B cell (primary cell): Measurements from ENCODE around the gene NPEPPS. TPM values are rescaled to one million over a fixed set of nuclear protein-coding genes. Genes with fewer than 3 reads are reported as not detected.

Experiments
- ATAC-seq: fragments of 200-7000 bp; cut with Tn5 transposase; one replicate; pipeline ENCODE4 v1.10.0; 2021; ENCODE audit warnings: low read depth, mild to moderate bottlenecking, moderate number of reproducible peaks, moderate library complexity
- CTCF ChIA-PET: fragments of 350-600 bp; sonication (Branson Sonifier 250); formaldehyde crosslinking; loops from one replicate; lab custom pipeline; 2021; ENCODE audit warnings: antibody characterized with exemption, inconsistent platforms; lab: Charles Lee
- POLR2A ChIA-PET: fragments of 350-600 bp; sonication (Branson Sonifier 250); formaldehyde crosslinking; loops from one replicate; lab custom pipeline; 2021; ENCODE audit warnings: antibody characterized with exemption; lab: Charles Lee
- DNase-seq: peaks from one replicate; pipeline ENCODE4 v3.0.0; 2013
- H2AFZ ChIP-seq: 2 replicates; pipeline ENCODE4 v1.6.1; 2012; ENCODE audit warnings: mild to moderate bottlenecking, low read depth, low read length; ENCODE audit not compliant: insufficient read depth, poor library complexity, severe bottlenecking
- H3K27ac ChIP-seq, 2 donors: 1 replicate in 1 of 2; 2 replicates in 1 of 2; pipeline ENCODE4 v1.5.1; 2012 to 2013; ENCODE audit warnings: low read length in 2 of 2, mild to moderate bottlenecking in 2 of 2, moderate library complexity in 1 of 2
- H3K27me3 ChIP-seq, 4 experiments: fragments of 200-600 bp in 1 of 4; sonication (generic) in 1 of 4; replicated peaks in 1 of 4; 1 replicate in 2 of 4; 2 replicates in 2 of 4; pipeline versions ENCODE4 v1.6.1 to v1.7.0; 2013 to 2016; ENCODE audit warnings: low read length in 3 of 4, mild to moderate bottlenecking in 2 of 4, mixed read lengths in 1 of 4, moderate library complexity in 1 of 4; ENCODE audit not compliant: insufficient read depth in 4 of 4, control insufficient read depth in 3 of 4; ENCODE audit errors: control extremely low read depth in 1 of 4
- H3K36me3 ChIP-seq, 2 experiments: replicated peaks in 1 of 2; 1 replicate in 1 of 2; 2 replicates in 1 of 2; pipeline versions ENCODE4 v1.6.1 to v1.7.1; 2013; ENCODE audit warnings: low read length in 1 of 2; ENCODE audit not compliant: insufficient read depth in 2 of 2, control insufficient read depth in 1 of 2; ENCODE audit errors: control extremely low read depth in 1 of 2, extremely low read depth in 1 of 2
- H3K4me1 ChIP-seq, 2 donors: fragments of 200-600 bp in 1 of 2; sonication (generic) in 1 of 2; 1 replicate in 1 of 2; 2 replicates in 1 of 2; pipeline versions ENCODE4 v1.5.1 to v1.6.1; 2013 to 2017; ENCODE audit warnings: low read length in 2 of 2; ENCODE audit not compliant: control insufficient read depth in 2 of 2, insufficient read depth in 2 of 2
- H3K4me2 ChIP-seq: replicated peaks from 2 replicates; pipeline ENCODE3; 2012; ENCODE audit warnings: mild to moderate bottlenecking, low read depth, low read length; ENCODE audit not compliant: poor library complexity, severe bottlenecking
- H3K4me3 ChIP-seq, 5 experiments: fragments of 200-600 bp in 1 of 5; sonication (generic) in 1 of 5; 1 replicate in 3 of 5; 2 replicates in 2 of 5; pipeline versions ENCODE4 v1.5.1 to v1.7.0; 2011 to 2016; ENCODE audit warnings: low read length in 4 of 5, mild to moderate bottlenecking in 4 of 5, low read depth in 2 of 5, control low read depth in 1 of 5, moderate library complexity in 1 of 5; ENCODE audit not compliant: insufficient read depth in 1 of 5; ENCODE audit errors: control extremely low read depth in 1 of 5, extremely low read depth in 1 of 5
- H3K79me2 ChIP-seq: fragments of 200-600 bp; sonication (generic); one replicate; pipeline ENCODE4 v1.6.0; 2016; ENCODE audit warnings: low read length; ENCODE audit not compliant: control insufficient read depth, insufficient read depth
- H3K9ac ChIP-seq: fragments of 200-600 bp; sonication (generic); 2 replicates; pipeline ENCODE4 v1.6.1; 2017; ENCODE audit warnings: mild to moderate bottlenecking, low read length, moderate library complexity
- H3K9me3 ChIP-seq, 3 donors: one replicate each; pipeline versions ENCODE4 v1.6.1 to v1.7.1; 2013; ENCODE audit warnings: low read length in 2 of 3; ENCODE audit not compliant: control insufficient read depth in 2 of 3, insufficient read depth in 1 of 3; ENCODE audit errors: control extremely low read depth in 1 of 3
- H4K20me1 ChIP-seq: 2 replicates; pipeline ENCODE4 v1.6.0; 2012; ENCODE audit warnings: mild to moderate bottlenecking, low read length; ENCODE audit not compliant: insufficient read depth, control insufficient read depth, poor library complexity, severe bottlenecking
- H3K27ac Mint-ChIP-seq: one replicate; pipeline ENCODE4 v1.8.0; 2021; ENCODE audit warnings: mixed read lengths
- H3K27me3 Mint-ChIP-seq: one replicate; pipeline ENCODE4 v1.8.0; 2021; ENCODE audit warnings: mixed read lengths
- H3K4me1 Mint-ChIP-seq: one replicate; pipeline ENCODE4 v1.8.0; 2021; ENCODE audit warnings: mixed read lengths
- H3K4me3 Mint-ChIP-seq: one replicate; pipeline ENCODE4 v1.8.0; 2021; ENCODE audit warnings: mixed read lengths
- H3K9me3 Mint-ChIP-seq: one replicate; pipeline ENCODE4 v1.8.0; 2022; ENCODE audit warnings: mixed read lengths; ENCODE audit not compliant: insufficient read depth
- CTCF ChIP-seq: fragments of 200-600 bp; IDR thresholded peaks from one replicate; pipeline ENCODE4 v1.8.0; 2022; ENCODE audit warnings: antibody characterized with exemption, mild to moderate bottlenecking
- EZH2 ChIP-seq: IDR thresholded peaks from 2 replicates; pipeline ENCODE4 v1.6.1; 2012; ENCODE audit warnings: borderline replicate concordance, low read depth, mild to moderate bottlenecking, moderate library complexity, low read length; ENCODE audit not compliant: insufficient read depth, poor library complexity, severe bottlenecking
- WGBS: methylation state at CpG from one replicate; pipeline ENCODE4 v1.1.5; 2013; ENCODE audit warnings: missing lambda C conversion rate; ENCODE audit not compliant: insufficient coverage; 5-methylcytosine and 5-hydroxymethylcytosine counted together
- intact Hi-C: fragments of 100-400 bp; cut with micrococcal nuclease; formaldehyde crosslinking; loops from one replicate; pipeline ENCODE4 v1.10.0; 2022
- polyA plus RNA-seq: library from polyadenylated mRNA; depleted of rRNA; stranded (reverse); fragments of >200 nt; gene quantifications from 2 replicates; pipeline ENCODE4 v1.2.3, GENCODE V29; 2012
- total RNA-seq, 2 donors: library from RNA; stranded (reverse); fragments of 120-200 nt in 1 of 2; gene quantifications; 1 replicate in 1 of 2; 2 replicates in 1 of 2; pipeline versions ENCODE4 v1.2.3 to v1.2.4, GENCODE V29; 2013 to 2022

The NPEPPS gene
- total and polyA plus RNA-seq, 2 donors (not counting 1 experiment from before 2014, with no cell fraction given), result 47.8 to 160 TPM

- WGBS, result 93% methylated on average over 3 of the region's 4 CpGs
- H3K4me1 Mint-ChIP-seq, result no peaks in the 10 kb centered on the region
- Histone ChIP-seq H3K9me3 (no peaks in the 10 kb centered on the region), H3K4me3 (no peak overlapping the region), H2AFZ (no peak overlapping the region), H3K36me3 (peaks cover 11 to 36% of the 10 kb centered on the region in 2 experiments), H3K79me2 (no peaks in the 10 kb centered on the region), H3K27ac (no peak overlapping the region), H3K27me3 (no peaks in the 10 kb centered on the region), H3K4me1 (no peaks in the 10 kb centered on the region), H3K9ac (no peak overlapping the region), H3K4me2 (no peak overlapping the region), H4K20me1 (no peaks in the 10 kb centered on the region)
- POLR2A ChIA-PET, result interaction anchor here (0.5 kb wide), 1 partner anchor 942 kb away, joined by 3 read pairs; no protein-coding TSS in a partner anchor
- no peaks in the 10 kb centered on the region for H3K9me3 Mint-ChIP-seq
- no peak overlapping the region for H3K27ac Mint-ChIP-seq
- TF ChIP-seq CTCF, result no peak
- no peak for TF ChIP-seq EZH2
- CTCF ChIA-PET, result interaction anchor here (0.6 to 2.6 kb wide), 2 partner anchors 11 to 16 kb away, joined by 4 to 12 read pairs; no protein-coding TSS in a partner anchor
- DNase-seq (no peak), ATAC-seq (no peak)
- no peaks in the 10 kb centered on the region for H3K27me3 Mint-ChIP-seq
- H3K4me3 Mint-ChIP-seq, result no peak overlapping the region
- intact Hi-C loops, result no loop called here
Observed at GRCh38 chr17:47603830-47604597, 73.1 kb downstream of the NPEPPS start.

GRCh38 chr17:47604598-47604927 lies 73.7 kb downstream of the NPEPPS start:
- H3K27ac ChIP-seq, result no peak overlapping the region
- intact Hi-C loops, result no loop called here
- POLR2A ChIA-PET, result interaction anchor here (0.5 kb wide), 1 partner anchor 942 kb away, joined by 3 read pairs; no protein-coding TSS in a partner anchor
- no peak overlapping the region for H3K9ac ChIP-seq
- no peak overlapping the region for H3K4me2 ChIP-seq
- H3K4me3 ChIP-seq, result no peak overlapping the region
- Mint-ChIP-seq H3K27ac (no peak overlapping the region), H3K9me3 (no peaks in the 10 kb centered on the region), H3K27me3 (no peaks in the 10 kb centered on the region), H3K4me3 (no peak overlapping the region), H3K4me1 (no peaks in the 10 kb centered on the region)
- no peaks in the 10 kb centered on the region for H3K27me3 ChIP-seq
- H4K20me1 ChIP-seq, result no peaks in the 10 kb centered on the region
- H2AFZ ChIP-seq, result no peak overlapping the region
- WGBS, result no CpG with 5 or more reads among the region's 1 CpG
- H3K4me1 ChIP-seq, result no peaks in the 10 kb centered on the region
- no peak for ATAC-seq
- CTCF ChIA-PET, result interaction anchor here (0.6 to 2.6 kb wide), 3 partner anchors 10 to 16 kb away, joined by 4 to 12 read pairs (median 5); no protein-coding TSS in a partner anchor
- H3K79me2 ChIP-seq, result no peaks in the 10 kb centered on the region
- no peaks in the 10 kb centered on the region for H3K9me3 ChIP-seq
- H3K36me3 ChIP-seq, result peaks cover 11 to 35% of the 10 kb centered on the region in 2 experiments
- no peak for DNase-seq
- TF ChIP-seq EZH2, result no peak
- no peak for TF ChIP-seq CTCF
